NCI-H2081 (cell line): ENCODE results near the gene THBS4.

Experiments
- DNase-seq, 2 experiments: peaks; one replicate each; lab custom pipeline; 2025; lab: John Stamatoyannopoulos, UW

THBS4 gene

GRCh38 chr5:80048084-80048780 lies 13.1 kb downstream of the THBS4 start:
- DNase-seq = peak in 1 of 2 experiments; percentile 47

GRCh38 chr5:80052464-80052863 lies 17.3 kb downstream of the THBS4 start:
- no peak for DNase-seq

- DNase-seq = no peak
These were observed 19.5 kb downstream of the THBS4 start for GRCh38 chr5:80054682-80055081.

GRCh38 chr5:80055491-80056170 lies 20.5 kb downstream of the THBS4 start:
- peak; percentile 65 to 84 for DNase-seq

- no peak for DNase-seq
These were observed 22.0 kb downstream of the THBS4 start for GRCh38 chr5:80057099-80057498.

GRCh38 chr5:80057921-80058320 lies 22.8 kb downstream of the THBS4 start:
- no peak for DNase-seq

GRCh38 chr5:80059354-80059980 lies 24.3 kb downstream of the THBS4 start:
- DNase-seq = no peak

- DNase-seq = no peak
These were observed 25.8 kb downstream of the THBS4 start for GRCh38 chr5:80060966-80061365.

- DNase-seq = no peak
These were observed 26.4 kb downstream of the THBS4 start for GRCh38 chr5:80061547-80061946.

GRCh38 chr5:80064124-80064523 lies 29.0 kb downstream of the THBS4 start:
- no peak for DNase-seq

- DNase-seq = no peak
These were observed 31.9 kb downstream of the THBS4 start for GRCh38 chr5:80067016-80067415.

- DNase-seq = no peak
These were observed 32.5 kb downstream of the THBS4 start for GRCh38 chr5:80067531-80068245.

- DNase-seq = no peak
These were observed 33.1 kb downstream of the THBS4 start for GRCh38 chr5:80068246-80068636.

- DNase-seq = no peak
These were observed 33.6 kb downstream of the THBS4 start for GRCh38 chr5:80068775-80069174.

GRCh38 chr5:80069251-80069800 lies 34.2 kb downstream of the THBS4 start:
- DNase-seq = no peak

GRCh38 chr5:80069918-80070318 lies 34.8 kb downstream of the THBS4 start:
- no peak for DNase-seq

GRCh38 chr5:80070338-80071056 lies 35.3 kb downstream of the THBS4 start:
- no peak for DNase-seq

- no peak for DNase-seq
These were observed 36.4 kb downstream of the THBS4 start for GRCh38 chr5:80071510-80072021.

- no peak for DNase-seq
These were observed 37.2 kb downstream of the THBS4 start for GRCh38 chr5:80072103-80073073.
